A549 (cell line): ENCODE data around the gene ATG4B. TPM values are rescaled to one million over a fixed set of nuclear protein-coding genes. Genes with fewer than 3 reads are reported as not detected.
A peak's percentile ranks its signal among the peaks of the same experiment; 100 is the strongest.

Experiments used
- ATAC-seq, 2 experiments: fragments of 200-7000 bp in 1 of 2; fragments of >200 bp in 1 of 2; cut with Nextera tagmentation in 1 of 2; cut with Tn5 transposase in 1 of 2; 3 replicates each; pipeline versions ENCODE4 v1.8.0 to v1.9.1; 2018 to 2020; ENCODE audit warnings: mild to moderate bottlenecking in 1 of 2, moderate library complexity in 1 of 2
- CTCF ChIA-PET: fragments of 300-600 bp; sonication (Branson Sonifier 250); formaldehyde crosslinking; extraction: SDS; loops from one replicate; lab custom pipeline; 2021; ENCODE audit warnings: antibody characterized with exemption, inconsistent platforms; lab: Yijun Ruan, JAX
- POLR2A ChIA-PET: fragments of 350-600 bp; formaldehyde crosslinking; extraction: SDS; loops from one replicate; lab custom pipeline; 2021; ENCODE audit warnings: antibody characterized with exemption, inconsistent platforms; lab: Yijun Ruan, JAX
- DNase-seq, 2 experiments: peaks; one replicate each; pipeline versions ENCODE4 v3.0.0 to v3.0.0-alpha.2; 2011 to 2016; ENCODE audit warnings: low read depth in 1 of 2, low spot score in 1 of 2
- FAIRE-seq: peaks from 2 replicates; lab custom pipeline; 2011; peaks lifted over from hg19 to GRCh38; lab: Jason Lieb, UNC
- H3K27ac ChIP-seq, 2 experiments: fragments of >200 bp; sonication (Bioruptor Twin); formaldehyde crosslinking; 3 replicates each; pipeline ENCODE4 v1.5.1; 2016 to 2017
- H3K4me1 ChIP-seq: fragments of >200 bp; sonication (Bioruptor Twin); formaldehyde crosslinking; 3 replicates; pipeline ENCODE4 v1.6.1; 2016
- H3K4me2 ChIP-seq: fragments of >200 bp; sonication (Bioruptor Twin); formaldehyde crosslinking; 3 replicates; pipeline ENCODE4 v1.6.1; 2016
- H3K4me3 ChIP-seq: fragments of >200 bp; sonication (Bioruptor Twin); formaldehyde crosslinking; 3 replicates; pipeline ENCODE4 v1.5.1; 2016
- H3K9me3 ChIP-seq: fragments of >200 bp; sonication (Bioruptor Twin); formaldehyde crosslinking; 3 replicates; pipeline ENCODE4 v1.6.1; 2016
- CEBPB ChIP-seq, 2 experiments: fragments of >200 bp in 1 of 2; sonication (Bioruptor Twin) in 1 of 2; formaldehyde crosslinking in 1 of 2; IDR thresholded peaks; 2 replicates each; pipeline ENCODE4 v1.6.1; 2012 to 2016
- ESRRA ChIP-seq: fragments of 150-350 bp; IDR thresholded peaks from 2 replicates; pipeline ENCODE4 v1.6.1; 2014; ENCODE audit warnings: mild to moderate bottlenecking, low read length, borderline replicate concordance
- FOXS1 ChIP-seq: fragments of 250-450 bp; sonication (Bioruptor Pico); IDR thresholded peaks from 2 replicates; pipeline ENCODE4 v1.5.0; 2020; ENCODE audit warnings: mild to moderate bottlenecking, moderate library complexity
- GATA3 ChIP-seq: IDR thresholded peaks from 2 replicates; pipeline ENCODE4 v1.6.1; 2012; ENCODE audit warnings: borderline replicate concordance
- HEYL ChIP-seq: fragments of 250-450 bp; sonication (Bioruptor Pico); IDR thresholded peaks from 2 replicates; pipeline ENCODE4 v1.8.0; 2021; ENCODE audit warnings: mild to moderate bottlenecking, moderate library complexity
- HOXA7 ChIP-seq: fragments of 250-450 bp; sonication (Bioruptor Pico); IDR thresholded peaks from 2 replicates; pipeline ENCODE4 v1.5.0; 2020; ENCODE audit warnings: mild to moderate bottlenecking, moderate library complexity
- HOXB13 ChIP-seq: fragments of 250-450 bp; sonication (Bioruptor Pico); IDR thresholded peaks from 2 replicates; pipeline ENCODE4 v1.5.0; 2020; ENCODE audit warnings: low read depth, mild to moderate bottlenecking, moderate library complexity
- JUN ChIP-seq, 2 experiments: fragments of >200 bp; sonication (Bioruptor Twin); formaldehyde crosslinking; IDR thresholded peaks; 2 replicates in 1 of 2; 3 replicates in 1 of 2; pipeline ENCODE4 v1.6.1; 2016 to 2017
- MYC ChIP-seq: IDR thresholded peaks from 2 replicates; pipeline ENCODE4 v1.6.1; 2012; ENCODE audit warnings: mild to moderate bottlenecking, inconsistent platforms, low read length, improper control_type of control experiment, borderline replicate concordance
- RAD21 ChIP-seq, 2 experiments: fragments of >200 bp in 1 of 2; sonication (Bioruptor Twin) in 1 of 2; formaldehyde crosslinking in 1 of 2; IDR thresholded peaks in 1 of 2; conservative IDR thresholded peaks in 1 of 2; 2 replicates in 1 of 2; 3 replicates in 1 of 2; pipeline ENCODE4 v1.6.1; 2012 to 2018; ENCODE audit warnings: inconsistent platforms in 1 of 2
- RARB ChIP-seq: fragments of 250-450 bp; sonication (Bioruptor Pico); IDR thresholded peaks from 2 replicates; pipeline ENCODE4 v1.8.0; 2021; ENCODE audit warnings: mild to moderate bottlenecking, moderate library complexity
- RNF2 ChIP-seq: fragments of 200-600 bp; sonication (generic); IDR thresholded peaks from 2 replicates; pipeline ENCODE4 v1.6.1; 2016; ENCODE audit warnings: low read depth, mild to moderate bottlenecking, antibody characterized with exemption, moderate library complexity, borderline replicate concordance
- SREBF2 ChIP-seq: fragments of 450-650 bp; IDR thresholded peaks from 2 replicates; pipeline ENCODE4 v1.6.1; 2014; ENCODE audit warnings: mild to moderate bottlenecking, moderate library complexity
- ZNF302 ChIP-seq: fragments of 250-450 bp; sonication (Bioruptor Pico); IDR thresholded peaks from 2 replicates; pipeline ENCODE4 v1.9.0; 2021; ENCODE audit warnings: inconsistent platforms, mild to moderate bottlenecking, moderate library complexity
- WGBS: methylation state at CpG from one replicate; pipeline ENCODE4 v1.1.6; 2017; ENCODE audit errors: missing lambda C conversion rate; 5-methylcytosine and 5-hydroxymethylcytosine counted together
- polyA plus RNA-seq, 4 experiments: library from polyadenylated mRNA; depleted of rRNA in 3 of 4; stranded (reverse); fragments of >200 nt; fragmentation: RNase III in 1 of 4; extraction: RNeasy Plus Mini Kit Qiagen cat#74134 plus additional on column Dnase treatment in 1 of 4; gene quantifications; 2 replicates in 3 of 4; 3 replicates in 1 of 4; pipeline ENCODE4 v1.2.3, GENCODE V29; 2011 to 2017
- TF ChIP-seq, protein P1 (sequence below): fragments of 150-350 bp; IDR thresholded peaks from 2 replicates; pipeline ENCODE4 v1.6.1; 2014; ENCODE audit warnings: low read depth, mild to moderate bottlenecking, low read length
- TF ChIP-seq, protein P2 (sequence below): IDR thresholded peaks from 2 replicates; pipeline ENCODE4 v1.6.1; 2012
- TF ChIP-seq, protein P3 (sequence below): fragments of 250-450 bp; sonication (Bioruptor Pico); IDR thresholded peaks from 2 replicates; pipeline ENCODE4 v1.5.0; 2020; ENCODE audit warnings: low read depth, mild to moderate bottlenecking, moderate library complexity
- TF ChIP-seq, protein P4 (sequence below): IDR thresholded peaks from 2 replicates; pipeline ENCODE4 v1.6.1; 2012; ENCODE audit warnings: low read depth, borderline replicate concordance
- TF ChIP-seq, protein P5 (sequence below): fragments of >200 bp; sonication (Bioruptor Twin); formaldehyde crosslinking; IDR thresholded peaks from 2 replicates; pipeline ENCODE4 v1.6.1; 2016

Gene ATG4B
- polyA plus RNA-seq, 2 of the 4 experiments (the other 2 are of a cell fraction) = 70.3 to 75.2 TPM

DNA sequence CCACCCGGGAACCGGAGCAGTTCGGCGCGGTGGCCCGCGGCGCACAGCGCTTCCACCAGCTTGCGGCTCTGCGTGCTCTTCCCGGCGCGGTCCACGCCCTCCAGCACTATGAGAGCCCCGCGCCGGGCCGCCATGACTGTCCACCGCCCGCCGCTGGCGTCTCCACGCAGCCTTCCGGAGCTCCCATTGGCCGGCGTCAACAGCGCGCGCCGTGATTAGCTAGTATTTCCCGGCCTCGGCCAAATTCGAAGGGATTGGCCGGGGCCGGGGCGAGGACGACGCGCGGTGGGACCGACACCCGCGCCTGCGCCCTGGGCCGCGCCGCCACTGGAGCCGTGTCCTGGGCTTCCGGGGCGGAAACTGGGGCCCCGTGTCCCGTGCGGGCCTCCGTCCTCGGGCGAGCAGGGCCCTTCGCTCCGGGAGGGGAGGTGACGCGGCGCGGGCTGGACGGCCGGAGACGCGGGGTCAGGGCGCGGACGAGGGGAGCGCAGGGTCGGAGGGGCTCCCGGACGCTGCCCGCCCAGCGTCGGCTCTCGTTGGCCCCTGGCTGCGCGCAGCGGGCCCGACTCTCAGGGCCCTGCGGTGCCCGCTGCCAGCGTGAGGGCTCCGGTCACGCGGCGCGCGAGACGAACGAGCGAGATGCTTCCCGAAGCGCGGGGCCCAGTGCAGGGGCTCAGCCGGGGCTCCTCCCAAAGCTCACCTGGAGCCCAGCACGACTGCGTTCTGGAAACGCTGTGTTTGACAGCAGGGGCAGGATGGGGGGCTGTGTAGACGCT lies 49.3 kb downstream of the ATG4B start, which contains the start of gene DTYMK (continued):
- TF ChIP-seq RAD21 (conservative IDR thresholded peaks at IDR 0.05 in 1 of 2, IDR thresholded peaks at IDR 0.05 in 1 of 2) = no peak
- TF ChIP-seq ESRRA = no peak
- TF ChIP-seq FOXS1 (CRISPR knock-in tag) = no peak
- TF ChIP-seq, protein P1, sequence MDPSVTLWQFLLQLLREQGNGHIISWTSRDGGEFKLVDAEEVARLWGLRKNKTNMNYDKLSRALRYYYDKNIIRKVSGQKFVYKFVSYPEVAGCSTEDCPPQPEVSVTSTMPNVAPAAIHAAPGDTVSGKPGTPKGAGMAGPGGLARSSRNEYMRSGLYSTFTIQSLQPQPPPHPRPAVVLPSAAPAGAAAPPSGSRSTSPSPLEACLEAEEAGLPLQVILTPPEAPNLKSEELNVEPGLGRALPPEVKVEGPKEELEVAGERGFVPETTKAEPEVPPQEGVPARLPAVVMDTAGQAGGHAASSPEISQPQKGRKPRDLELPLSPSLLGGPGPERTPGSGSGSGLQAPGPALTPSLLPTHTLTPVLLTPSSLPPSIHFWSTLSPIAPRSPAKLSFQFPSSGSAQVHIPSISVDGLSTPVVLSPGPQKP = no peak
- TF ChIP-seq, protein P2, sequence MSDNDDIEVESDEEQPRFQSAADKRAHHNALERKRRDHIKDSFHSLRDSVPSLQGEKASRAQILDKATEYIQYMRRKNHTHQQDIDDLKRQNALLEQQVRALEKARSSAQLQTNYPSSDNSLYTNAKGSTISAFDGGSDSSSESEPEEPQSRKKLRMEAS = peak; percentile 94
- 0 out of 2 replicates have a peak, but pooled peaks have one; percentile 13 for TF ChIP-seq MYC
- no peak for TF ChIP-seq ZNF302 (CRISPR knock-in tag)
- TF ChIP-seq RNF2 = no peak
- no peak for TF ChIP-seq RARB (CRISPR knock-in tag)
- TF ChIP-seq, protein P3, sequence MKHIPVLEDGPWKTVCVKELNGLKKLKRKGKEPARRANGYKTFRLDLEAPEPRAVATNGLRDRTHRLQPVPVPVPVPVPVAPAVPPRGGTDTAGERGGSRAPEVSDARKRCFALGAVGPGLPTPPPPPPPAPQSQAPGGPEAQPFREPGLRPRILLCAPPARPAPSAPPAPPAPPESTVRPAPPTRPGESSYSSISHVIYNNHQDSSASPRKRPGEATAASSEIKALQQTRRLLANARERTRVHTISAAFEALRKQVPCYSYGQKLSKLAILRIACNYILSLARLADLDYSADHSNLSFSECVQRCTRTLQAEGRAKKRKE (CRISPR knock-in tag) = no peak
- peak; percentile 42 to 86; a peak in 4 of 5 replicates for TF ChIP-seq JUN (IDR thresholded peaks at IDR 0.05)
- TF ChIP-seq, protein P4, sequence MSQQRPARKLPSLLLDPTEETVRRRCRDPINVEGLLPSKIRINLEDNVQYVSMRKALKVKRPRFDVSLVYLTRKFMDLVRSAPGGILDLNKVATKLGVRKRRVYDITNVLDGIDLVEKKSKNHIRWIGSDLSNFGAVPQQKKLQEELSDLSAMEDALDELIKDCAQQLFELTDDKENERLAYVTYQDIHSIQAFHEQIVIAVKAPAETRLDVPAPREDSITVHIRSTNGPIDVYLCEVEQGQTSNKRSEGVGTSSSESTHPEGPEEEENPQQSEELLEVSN = peak; percentile 93

DNA sequence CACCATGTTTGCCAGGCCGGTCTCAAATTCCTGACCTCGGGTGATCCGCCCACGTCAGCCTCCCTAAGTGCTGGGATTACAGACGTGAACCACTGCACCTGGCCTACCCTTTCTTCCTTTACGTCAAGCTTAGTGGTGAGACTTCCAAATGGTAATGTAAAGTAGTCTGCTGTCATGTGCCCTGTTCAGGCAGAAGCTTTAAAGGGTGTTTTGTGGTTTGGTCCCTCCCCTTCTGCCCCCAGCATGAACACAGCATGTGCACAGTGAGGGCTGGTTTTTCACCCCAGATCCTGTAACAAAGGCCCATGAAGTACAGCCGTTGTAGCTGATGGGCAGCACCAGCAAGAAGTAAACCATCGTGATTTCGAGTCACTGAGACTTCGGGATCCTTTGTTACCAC lies 51.8 kb downstream of the ATG4B start:
- CTCF ChIA-PET = interaction anchor here (0.7 to 1.6 kb wide), 4 partner anchors 10 to 189 kb away, joined by 3 to 6 read pairs (median 6); partner anchors contain the start of gene ING5
- ATAC-seq (no peak), DNase-seq (no peak), FAIRE-seq (no peak)
- WGBS = 89% methylated on average over 10 of the region's 10 CpGs
- no peak overlapping the region for H3K4me2 ChIP-seq
- H3K27ac ChIP-seq = no peak overlapping the region
- POLR2A ChIA-PET = interaction anchor here (2.1 kb wide), 1 partner anchor 13 kb away, joined by 13 read pairs; the partner anchor contains the start of gene ING5
- no peaks in the 10 kb centered on the region for H3K9me3 ChIP-seq
- TF ChIP-seq HOXA7 (CRISPR knock-in tag) = no peak
- no peak for TF ChIP-seq HOXB13
- no peak for TF ChIP-seq SREBF2
- TF ChIP-seq, protein P1 = no peak
- no peak for TF ChIP-seq CEBPB (IDR thresholded peaks at IDR 0.05)
- TF ChIP-seq, protein P5, sequence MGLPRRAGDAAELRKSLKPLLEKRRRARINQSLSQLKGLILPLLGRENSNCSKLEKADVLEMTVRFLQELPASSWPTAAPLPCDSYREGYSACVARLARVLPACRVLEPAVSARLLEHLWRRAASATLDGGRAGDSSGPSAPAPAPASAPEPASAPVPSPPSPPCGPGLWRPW = no peak
- no peak for TF ChIP-seq HEYL (CRISPR knock-in tag)
- no peak for TF ChIP-seq GATA3
- H3K4me1 ChIP-seq = peaks cover 23% of the 10 kb centered on the region; the same call in 1 of the 3 replicates
- H3K4me3 ChIP-seq = no peak overlapping the region
